ENCODE measurements around the gene PIGZ.
"Not testable (repeated sequence)": the region's sequence is repeated elsewhere in the genome, so short reads cannot be mapped to it uniquely, and the experiment has no call there.

PIGZ gene

GRCh38 chr3:196951371-196951770, 17.3 kb downstream of the PIGZ start:
- no peak for DNase-seq (ENCODE audit: low read depth in 4 of 4, low spot score in 1 of 4)

- DNase-seq (ENCODE audit: low read depth in 4 of 4, low spot score in 1 of 4) = no peak
Observed at GRCh38 chr3:196949750-196950149, 18.9 kb downstream of the PIGZ start.

GRCh38 chr3:196949285-196949619, 19.4 kb downstream of the PIGZ start:
- no peak for DNase-seq (ENCODE audit: low read depth in 4 of 4, low spot score in 1 of 4)

- no peak for DNase-seq (ENCODE audit: low read depth in 4 of 4, low spot score in 1 of 4)
Observed at GRCh38 chr3:196948442-196949284, 20.0 kb downstream of the PIGZ start.

- DNase-seq (ENCODE audit: low read depth in 4 of 4, low spot score in 1 of 4) = no peak
Observed at GRCh38 chr3:196947860-196948441, 20.7 kb downstream of the PIGZ start.

- no peak for DNase-seq (ENCODE audit: low read depth in 4 of 4, low spot score in 1 of 4)
Observed at GRCh38 chr3:196947136-196947859, 21.3 kb downstream of the PIGZ start.

GRCh38 chr3:196944037-196944790, 24.4 kb downstream of the PIGZ start:
- not testable (repeated sequence) for DNase-seq (ENCODE audit: low read depth in 4 of 4, low spot score in 1 of 4)

GRCh38 chr3:196942915-196943277, 25.7 kb downstream of the PIGZ start:
- DNase-seq (ENCODE audit: low read depth in 4 of 4, low spot score in 1 of 4) = no peak

GRCh38 chr3:196942226-196942914, 26.3 kb downstream of the PIGZ start, which contains the start of gene NCBP2:
NCBP2 (minus strand) TSS chr3:196942528; CDS start chr3:196942503, 25 bp downstream.
- peak; percentile 100 for DNase-seq (ENCODE audit: low read depth in 4 of 4, low spot score in 1 of 4)

GRCh38 chr3:196941729-196942225, 26.9 kb downstream of the PIGZ start:
- DNase-seq (ENCODE audit: low read depth in 4 of 4, low spot score in 1 of 4) = peak; percentile 30 to 58 (median 42)

- DNase-seq (ENCODE audit: low read depth in 4 of 4, low spot score in 1 of 4) = no peak
Observed at GRCh38 chr3:196938576-196938975, 30.1 kb downstream of the PIGZ start.

- DNase-seq (ENCODE audit: low read depth in 4 of 4, low spot score in 1 of 4) = no peak
Observed at GRCh38 chr3:196938124-196938523, 30.5 kb downstream of the PIGZ start.

GRCh38 chr3:196936288-196936687, 32.3 kb downstream of the PIGZ start:
- DNase-seq (ENCODE audit: low read depth in 4 of 4, low spot score in 1 of 4) = no peak

- DNase-seq (ENCODE audit: low read depth in 4 of 4, low spot score in 1 of 4) = no peak
Observed at GRCh38 chr3:196932600-196932999, 36.0 kb downstream of the PIGZ start.

GRCh38 chr3:196931828-196932587, 36.6 kb downstream of the PIGZ start:
- no peak for DNase-seq (ENCODE audit: low read depth in 4 of 4, low spot score in 1 of 4)

GRCh38 chr3:196931157-196931556, 37.5 kb downstream of the PIGZ start:
- DNase-seq (ENCODE audit: low read depth in 4 of 4, low spot score in 1 of 4) = no peak

GRCh38 chr3:196927571-196928453, 40.8 kb downstream of the PIGZ start:
- no peak for DNase-seq (ENCODE audit: low read depth in 4 of 4, low spot score in 1 of 4)

GRCh38 chr3:196920733-196921132, 47.9 kb downstream of the PIGZ start:
- no peak for DNase-seq (ENCODE audit: low read depth in 4 of 4, low spot score in 1 of 4)

- no peak for DNase-seq (ENCODE audit: low read depth in 4 of 4, low spot score in 1 of 4)
Observed at GRCh38 chr3:196918968-196919367, 49.7 kb downstream of the PIGZ start.

All from stimulated activated CD4-positive, alpha-beta T cell treated with anti-CD3 and anti-CD28 coated beads, Interleukin-1b, Interleukin-23, amount 100 ng/mL, for 24 hours (primary cell).